OCI-M1 (cell line): ENCODE results near the gene DEFB132.
A peak's percentile ranks its signal among the peaks of the same experiment; 100 is the strongest.

ENCODE experiments used
- DNase-seq: peaks from one replicate; lab custom pipeline; 2025; lab: John Stamatoyannopoulos, UW

The DEFB132 gene

GRCh38 chr20:297098-297924 is 39.8 kb downstream of the DEFB132 start, which contains the start of gene ZCCHC3:
Gene ZCCHC3 (plus strand): TSS chr20:297570. CDS start chr20:297587, 17 bp downstream.
- peak; percentile 98 for DNase-seq

- peak; percentile 77 for DNase-seq
Observed at GRCh38 chr20:297925-298775, 40.6 kb downstream of the DEFB132 start.

DNA sequence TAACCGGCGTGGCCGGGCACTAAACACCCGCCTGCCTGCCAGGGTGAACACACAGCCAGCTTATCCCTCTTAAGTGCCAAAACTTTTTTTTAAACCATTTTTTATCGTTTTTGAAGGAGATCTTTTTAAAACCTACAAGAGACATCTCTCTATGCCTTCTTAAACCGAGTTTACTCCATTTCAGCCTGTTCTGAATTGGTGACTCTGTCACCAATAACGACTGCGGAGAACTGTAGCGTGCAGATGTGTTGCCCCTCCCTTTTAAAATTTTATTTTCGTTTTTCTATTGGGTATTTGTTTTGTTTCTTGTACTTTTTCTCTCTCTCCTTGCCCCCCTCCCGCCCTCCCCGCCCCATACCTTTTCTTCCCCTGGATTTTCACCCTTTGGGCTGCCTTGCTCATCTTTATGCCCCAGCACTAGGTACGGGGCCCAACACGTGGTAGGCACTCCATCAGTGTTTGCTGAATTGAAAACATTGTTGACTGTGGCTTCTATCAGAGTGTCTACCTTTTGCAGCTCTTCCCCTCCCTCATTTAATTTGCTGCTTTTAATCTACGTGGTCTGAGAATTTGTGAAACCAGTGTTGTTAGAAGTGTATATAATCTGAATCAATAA is 41.4 kb downstream of the DEFB132 start:
- no peak for DNase-seq

DNA sequence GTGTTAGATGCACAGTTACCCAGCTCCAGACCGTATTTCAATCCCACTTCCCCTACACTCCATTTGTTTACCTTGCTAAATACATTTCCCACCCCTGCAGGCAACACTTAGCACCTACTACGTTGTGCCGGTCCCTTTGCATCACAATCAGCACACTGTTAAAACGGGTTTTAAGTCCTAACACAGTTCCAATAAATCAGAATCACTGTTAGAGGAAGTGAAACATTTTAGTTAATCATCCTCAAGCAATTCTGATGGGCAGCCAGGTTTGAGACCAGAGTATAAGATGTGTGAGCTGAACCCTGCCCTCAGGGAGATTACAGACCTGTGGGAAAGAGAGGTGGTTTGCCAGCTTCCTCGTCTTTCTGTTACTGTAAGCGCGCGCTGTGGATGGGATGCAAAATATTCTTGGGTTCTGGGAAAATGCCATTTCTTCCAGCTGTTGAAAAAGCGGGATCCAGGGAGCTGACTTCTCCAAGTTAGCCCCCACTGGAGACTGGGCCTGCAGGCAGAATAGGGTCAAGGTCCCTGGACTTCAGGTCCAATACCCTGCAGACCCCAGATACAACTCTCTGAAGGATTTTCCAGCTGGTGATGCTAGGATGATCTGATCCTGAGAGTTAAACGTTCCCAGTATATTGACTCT is 42.9 kb downstream of the DEFB132 start:
- DNase-seq = no peak

- DNase-seq = no peak
Observed at GRCh38 chr20:301886-302848, 44.6 kb downstream of the DEFB132 start.

GRCh38 chr20:305745-306144 is 48.2 kb downstream of the DEFB132 start:
- DNase-seq = no peak

GRCh38 chr20:308427-309038 is 51.0 kb downstream of the DEFB132 start:
- DNase-seq = no peak

GRCh38 chr20:309306-309840 is 51.8 kb downstream of the DEFB132 start:
- peak; percentile 79 for DNase-seq

GRCh38 chr20:309841-310644 is 52.5 kb downstream of the DEFB132 start:
- peak; percentile 100 for DNase-seq

GRCh38 chr20:310645-311044 is 53.1 kb downstream of the DEFB132 start:
- DNase-seq = no peak
